NB4 (cell line): ENCODE results near the gene STX8.
"Not testable (repeated sequence)": the region's sequence is repeated elsewhere in the genome, so short reads cannot be mapped to it uniquely, and the experiment has no call there.

Experiments
- DNase-seq: peaks from one replicate; pipeline ENCODE4 v3.0.0; 2010; ENCODE audit warnings: low read depth
- H3K4me3 ChIP-seq: one replicate; pipeline ENCODE4 v1.5.1; 2011; ENCODE audit warnings: mild to moderate bottlenecking, low read depth, low read length, moderate library complexity
- MYC ChIP-seq: IDR thresholded peaks from 2 replicates; pipeline ENCODE4 v1.6.1; 2011; ENCODE audit warnings: low read depth, low read length
- POLR2A ChIP-seq: IDR thresholded peaks from 2 replicates; pipeline ENCODE4 v1.6.1; 2011; ENCODE audit warnings: mild to moderate bottlenecking; ENCODE audit not compliant: insufficient read length; ENCODE audit errors: extremely low read depth
- TF ChIP-seq, protein P1 (sequence below): IDR thresholded peaks from one replicate; pipeline ENCODE4 v1.5.1; 2012; ENCODE audit warnings: low read depth, low read length
- TF ChIP-seq, protein P2 (sequence below): IDR thresholded peaks from 2 replicates; pipeline ENCODE4 v1.6.1; 2011; ENCODE audit warnings: low read depth, low read length

STX8 gene

DNA sequence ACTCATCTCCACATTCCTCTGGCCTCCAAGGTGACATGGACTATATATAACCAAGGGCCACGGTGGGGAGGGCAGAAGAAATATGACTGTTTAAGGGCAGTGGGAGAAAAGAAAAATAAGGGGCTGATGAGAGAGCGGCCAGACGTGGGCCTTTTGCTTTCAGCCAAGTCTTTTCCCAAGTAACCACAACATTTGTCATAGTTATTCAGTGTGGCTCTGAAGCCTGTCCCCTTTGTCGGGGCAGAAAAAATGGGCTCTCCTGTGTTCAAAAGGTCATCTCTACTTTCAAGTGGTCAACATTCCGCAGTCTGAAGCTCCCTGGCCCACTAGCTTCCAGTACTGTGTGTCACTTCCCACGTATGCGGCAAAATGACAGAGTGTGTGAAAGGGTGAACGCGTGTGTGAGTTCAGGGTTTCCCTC, 308.9 kb downstream of the STX8 start:
- TF ChIP-seq, protein P1, sequence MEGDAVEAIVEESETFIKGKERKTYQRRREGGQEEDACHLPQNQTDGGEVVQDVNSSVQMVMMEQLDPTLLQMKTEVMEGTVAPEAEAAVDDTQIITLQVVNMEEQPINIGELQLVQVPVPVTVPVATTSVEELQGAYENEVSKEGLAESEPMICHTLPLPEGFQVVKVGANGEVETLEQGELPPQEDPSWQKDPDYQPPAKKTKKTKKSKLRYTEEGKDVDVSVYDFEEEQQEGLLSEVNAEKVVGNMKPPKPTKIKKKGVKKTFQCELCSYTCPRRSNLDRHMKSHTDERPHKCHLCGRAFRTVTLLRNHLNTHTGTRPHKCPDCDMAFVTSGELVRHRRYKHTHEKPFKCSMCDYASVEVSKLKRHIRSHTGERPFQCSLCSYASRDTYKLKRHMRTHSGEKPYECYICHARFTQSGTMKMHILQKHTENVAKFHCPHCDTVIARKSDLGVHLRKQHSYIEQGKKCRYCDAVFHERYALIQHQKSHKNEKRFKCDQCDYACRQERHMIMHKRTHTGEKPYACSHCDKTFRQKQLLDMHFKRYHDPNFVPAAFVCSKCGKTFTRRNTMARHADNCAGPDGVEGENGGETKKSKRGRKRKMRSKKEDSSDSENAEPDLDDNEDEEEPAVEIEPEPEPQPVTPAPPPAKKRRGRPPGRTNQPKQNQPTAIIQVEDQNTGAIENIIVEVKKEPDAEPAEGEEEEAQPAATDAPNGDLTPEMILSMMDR = no peak
- TF ChIP-seq POLR2A (no peak), MYC (no peak)
- TF ChIP-seq, protein P2, sequence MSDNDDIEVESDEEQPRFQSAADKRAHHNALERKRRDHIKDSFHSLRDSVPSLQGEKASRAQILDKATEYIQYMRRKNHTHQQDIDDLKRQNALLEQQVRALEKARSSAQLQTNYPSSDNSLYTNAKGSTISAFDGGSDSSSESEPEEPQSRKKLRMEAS = no peak
- no peak for DNase-seq
- no peak overlapping the region for H3K4me3 ChIP-seq

DNA sequence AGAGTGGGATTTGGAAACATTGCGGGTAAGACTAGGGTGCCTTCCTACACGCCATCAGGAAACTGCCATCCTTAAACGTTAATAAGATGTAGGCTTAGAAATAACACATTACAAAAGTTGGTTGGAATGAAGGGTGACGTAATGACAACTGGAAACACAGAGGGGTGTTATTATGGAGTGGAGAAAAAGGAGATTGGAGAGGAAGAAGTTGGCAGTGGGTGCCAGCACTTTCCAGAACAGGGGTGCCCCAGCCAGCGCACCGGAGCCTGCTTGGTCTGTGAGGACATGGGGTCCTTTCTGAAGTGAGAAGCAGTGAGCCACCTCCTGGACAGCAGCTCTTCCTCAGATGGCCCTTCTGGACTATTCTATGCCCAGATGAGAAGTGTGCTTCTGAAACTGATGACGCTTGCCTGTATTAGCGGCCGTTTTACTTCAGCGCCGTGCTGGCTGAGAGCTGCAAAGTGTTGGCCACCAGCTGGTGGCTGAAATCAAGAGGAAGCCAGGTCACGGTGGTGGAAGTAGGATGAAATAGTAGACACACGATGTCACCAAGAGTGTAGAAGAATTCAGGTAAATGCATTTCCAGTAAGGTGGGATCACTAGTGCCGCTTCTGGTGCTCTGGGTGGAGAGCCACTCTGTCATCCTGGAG, 309.5 kb downstream of the STX8 start:
- H3K4me3 ChIP-seq = no peak overlapping the region
- DNase-seq = no peak
- TF ChIP-seq, protein P1 = no peak
- TF ChIP-seq, protein P2 = no peak
- TF ChIP-seq POLR2A = no peak
- no peak for TF ChIP-seq MYC

DNA sequence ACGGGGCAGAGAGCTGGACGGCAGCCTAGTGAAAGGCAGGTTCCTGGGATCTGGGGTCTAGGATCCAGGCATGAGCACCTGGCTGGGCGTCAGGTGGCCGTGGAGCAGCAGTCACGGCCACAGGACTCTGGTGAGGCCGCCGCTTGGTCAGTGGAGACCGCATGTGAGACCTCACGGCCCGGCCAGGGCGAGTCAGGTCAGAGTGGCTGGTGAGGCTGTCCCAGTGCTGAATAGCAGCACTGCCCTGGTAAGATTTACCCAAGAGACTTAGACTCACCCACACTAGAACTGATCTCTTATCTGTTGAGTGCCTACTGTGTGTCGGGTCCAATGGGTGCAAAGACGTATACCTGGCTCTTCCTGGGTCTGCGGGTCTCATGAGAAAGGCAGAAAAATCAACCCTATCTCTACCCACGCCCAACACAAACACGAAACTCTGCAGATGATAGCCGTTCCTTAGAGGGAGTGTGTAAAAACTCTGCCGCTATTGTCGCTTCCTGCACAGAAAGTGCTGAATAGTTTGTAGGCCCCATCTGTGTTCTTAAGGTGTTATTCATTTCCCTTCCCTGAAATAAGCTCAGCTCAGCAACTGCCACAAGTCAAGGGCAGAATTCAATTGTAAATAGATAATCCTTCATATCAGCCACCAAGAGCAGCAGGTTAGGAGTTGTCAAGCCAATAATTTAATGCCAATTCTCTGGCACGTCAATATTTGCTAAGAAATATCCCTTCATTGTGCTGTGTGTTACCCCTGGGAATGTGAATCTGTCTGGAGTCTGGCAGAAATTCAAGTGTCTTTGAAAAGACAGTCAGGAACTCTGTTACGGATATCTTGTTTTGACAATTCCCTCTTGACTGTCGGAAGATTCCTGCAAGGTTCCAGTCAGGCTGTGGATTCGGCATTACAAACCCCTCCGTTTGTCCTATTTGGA, 314.3 kb downstream of the STX8 start:
- DNase-seq = no peak
- no peak overlapping the region for H3K4me3 ChIP-seq
- no peak for TF ChIP-seq MYC
- TF ChIP-seq POLR2A = no peak
- TF ChIP-seq, protein P1 = no peak
- TF ChIP-seq, protein P2 = no peak

DNA sequence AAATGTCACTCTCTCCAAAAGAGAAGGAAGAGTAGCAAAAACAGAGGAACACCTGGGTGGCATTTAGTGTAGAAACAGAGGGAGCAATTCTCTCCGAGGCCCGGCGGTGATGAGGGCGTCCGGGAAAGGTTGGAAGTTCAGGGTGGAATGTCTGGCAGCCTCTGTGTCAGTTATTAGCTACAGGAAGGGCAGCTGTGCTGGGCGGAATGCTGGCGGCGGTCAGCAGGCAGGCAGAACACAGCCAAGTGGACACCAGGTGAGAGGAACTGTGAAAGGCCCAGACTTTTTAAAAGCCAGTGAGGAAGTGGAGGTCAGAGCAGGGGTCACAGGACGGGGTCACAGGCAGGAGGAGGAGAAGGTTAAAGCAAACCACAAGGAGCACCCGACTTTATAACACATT, 316.2 kb downstream of the STX8 start:
- DNase-seq = no peak
- H3K4me3 ChIP-seq = no peak overlapping the region
- TF ChIP-seq POLR2A (no peak), MYC (no peak)
- TF ChIP-seq, protein P2 = no peak
- TF ChIP-seq, protein P1 = no peak

DNA sequence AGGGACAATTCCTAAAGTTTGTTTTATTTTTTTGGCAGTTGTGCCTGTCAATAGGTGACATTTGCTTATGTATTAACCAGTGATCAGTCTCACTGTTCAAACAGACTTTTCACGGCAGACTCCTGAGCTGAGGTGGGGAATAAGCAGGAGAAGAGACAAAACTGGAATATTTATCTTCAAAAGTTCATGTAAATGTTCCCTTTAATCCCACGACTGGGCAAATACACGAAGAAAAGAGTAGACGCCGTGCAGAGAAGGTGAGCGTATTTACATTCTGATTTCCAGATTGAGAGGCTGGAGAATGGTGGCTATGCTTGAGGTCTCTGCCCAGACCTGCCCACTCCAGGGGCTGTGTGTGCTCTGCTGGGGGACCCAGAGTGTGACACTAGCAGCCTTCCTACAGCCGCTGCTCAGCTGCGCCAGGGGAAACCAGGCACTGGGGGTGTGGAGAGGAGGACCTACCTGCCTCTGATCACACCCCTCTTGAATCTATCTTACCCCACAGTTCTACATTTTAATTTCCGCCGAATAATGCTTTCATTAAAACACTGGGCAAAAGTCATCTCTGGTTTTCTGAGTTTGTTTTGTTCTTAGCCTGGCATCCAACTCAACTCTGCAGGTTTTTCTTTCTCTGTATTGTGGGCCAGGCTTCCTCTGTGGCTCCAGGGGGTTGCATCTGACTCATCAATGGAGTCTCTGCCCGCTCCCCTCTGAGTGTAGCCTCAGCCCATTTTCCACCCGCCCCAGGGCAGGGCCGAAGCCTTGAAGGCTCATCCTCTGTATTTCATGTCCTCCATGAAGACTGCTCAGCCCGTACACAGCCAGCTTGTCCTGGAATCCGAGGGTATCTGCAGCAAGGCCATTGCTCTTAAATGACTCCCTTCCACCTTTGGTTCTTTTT, 317.3 kb downstream of the STX8 start:
- H3K4me3 ChIP-seq = no peak overlapping the region
- TF ChIP-seq, protein P1 = no peak
- no peak for TF ChIP-seq MYC
- TF ChIP-seq, protein P2 = no peak
- TF ChIP-seq POLR2A = no peak
- DNase-seq = no peak

DNA sequence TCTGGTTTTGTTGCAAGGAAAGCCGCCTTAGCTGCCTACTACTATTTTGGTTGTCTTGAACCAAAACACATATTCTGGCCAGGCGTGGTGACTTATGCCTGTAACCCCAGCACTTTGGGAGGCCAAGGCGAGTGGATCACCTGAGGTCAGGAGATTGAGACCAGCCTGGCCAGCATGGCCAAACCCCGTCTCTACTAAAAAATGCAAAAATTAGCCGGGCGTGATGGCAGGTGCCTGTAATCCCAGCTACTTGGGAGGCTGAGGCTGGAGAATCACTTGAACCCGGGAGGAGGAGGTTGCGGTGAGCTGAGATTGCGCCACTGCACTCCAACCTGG, 318.0 kb downstream of the STX8 start:
- not testable (repeated sequence) for H3K4me3 ChIP-seq, DNase-seq
